T-helper 2 cell treated with Interferon-gamma antibody and Interleukin-4, amounts not matched to agents 5 μg/mL and 100 μg/mL, for 36 hours (primary cell): ENCODE data around the gene BMPR1B.

Experiments
- DNase-seq: peaks from one replicate; pipeline ENCODE4 v3.0.0; 2021; ENCODE audit warnings: low spot score
- H3K27ac Mint-ChIP-seq: one replicate; pipeline ENCODE4 v1.8.0; 2021; ENCODE audit warnings: mild to moderate bottlenecking, mixed read lengths
- H3K27me3 Mint-ChIP-seq: one replicate; pipeline ENCODE4 v1.8.0; 2021; ENCODE audit warnings: low read depth, mixed read lengths
- H3K36me3 Mint-ChIP-seq: one replicate; pipeline ENCODE4 v1.8.0; 2021; ENCODE audit warnings: low read depth, mixed read lengths
- H3K4me1 Mint-ChIP-seq: one replicate; pipeline ENCODE4 v1.8.0; 2021; ENCODE audit warnings: low read depth, mixed read lengths
- H3K4me3 Mint-ChIP-seq: one replicate; pipeline ENCODE4 v1.8.0; 2022; ENCODE audit warnings: mild to moderate bottlenecking, moderate library complexity, mixed read lengths
- H3K9me3 Mint-ChIP-seq: one replicate; pipeline ENCODE4 v1.8.0; 2021; ENCODE audit warnings: mixed read lengths

BMPR1B gene

DNA sequence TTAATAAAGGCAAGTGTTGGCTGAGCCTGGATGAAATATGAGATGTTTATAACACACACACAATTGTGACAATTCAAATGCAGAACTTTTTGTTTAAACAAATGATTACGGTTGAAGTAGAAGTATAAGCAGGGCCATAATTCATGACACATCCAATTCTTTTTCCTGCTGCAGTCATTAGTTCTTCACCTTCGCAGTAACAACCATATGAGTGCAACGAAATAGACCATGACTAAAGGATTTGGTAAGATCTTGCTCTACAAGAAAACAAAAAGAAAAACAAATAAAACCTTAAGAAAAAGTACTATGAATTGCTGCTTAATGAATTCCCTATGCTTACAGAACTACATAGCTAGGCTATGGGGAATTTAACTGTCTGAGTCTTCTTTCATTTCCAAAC, 13.9 kb upstream of the BMPR1B start:
- Mint-ChIP-seq H3K27ac (no peak overlapping the region), H3K36me3 (no peaks in the 10 kb centered on the region), H3K4me1 (no peaks in the 10 kb centered on the region), H3K27me3 (peaks cover 6% of the 10 kb centered on the region), H3K4me3 (no peak overlapping the region), H3K9me3 (no peaks in the 10 kb centered on the region)
- DNase-seq = no peak

DNA sequence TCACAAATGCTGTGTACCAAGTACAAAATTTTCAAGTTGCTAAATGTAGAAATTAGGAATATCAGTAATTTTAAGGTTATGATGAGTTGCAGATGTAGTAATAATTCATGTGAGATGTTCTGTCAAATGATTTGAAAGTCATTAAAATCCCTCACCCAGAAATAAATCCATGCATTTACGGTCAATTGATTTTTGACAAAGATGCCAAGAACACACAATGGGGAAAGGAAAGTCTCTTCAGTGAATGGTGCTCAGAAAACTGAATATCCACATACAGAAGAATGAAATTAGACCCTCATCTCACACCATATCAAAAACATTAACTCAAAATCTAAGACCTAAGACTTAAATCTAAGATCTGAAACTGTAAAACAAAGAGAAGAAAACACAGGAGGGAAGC, 12.9 kb upstream of the BMPR1B start:
- H3K4me3 Mint-ChIP-seq = no peak overlapping the region
- H3K4me1 Mint-ChIP-seq = no peaks in the 10 kb centered on the region
- no peaks in the 10 kb centered on the region for H3K36me3 Mint-ChIP-seq
- H3K27me3 Mint-ChIP-seq = peaks cover 6% of the 10 kb centered on the region
- DNase-seq = no peak
- H3K9me3 Mint-ChIP-seq = no peaks in the 10 kb centered on the region
- no peak overlapping the region for H3K27ac Mint-ChIP-seq

DNA sequence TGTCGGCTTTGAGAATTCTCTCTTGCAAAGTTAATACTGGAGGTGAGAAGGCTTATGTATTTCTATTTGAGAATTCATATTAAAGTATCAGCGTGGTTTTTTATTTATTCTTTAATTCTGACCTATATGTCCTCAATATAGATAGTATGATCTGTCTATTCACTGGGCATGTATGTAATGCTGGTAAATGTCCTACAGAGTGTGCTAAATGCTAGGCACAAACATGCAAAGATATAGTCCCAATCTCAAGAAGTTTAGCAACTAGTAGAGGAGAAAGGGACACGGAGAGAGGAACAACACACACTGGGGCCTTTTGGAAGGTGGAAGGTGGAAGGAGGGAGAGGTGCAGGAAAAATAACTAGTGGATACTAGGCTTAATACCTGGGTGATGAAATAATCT, 11.0 kb upstream of the BMPR1B start:
- no peak overlapping the region for H3K4me3 Mint-ChIP-seq
- H3K9me3 Mint-ChIP-seq = no peaks in the 10 kb centered on the region
- H3K4me1 Mint-ChIP-seq = no peaks in the 10 kb centered on the region
- peaks cover 6% of the 10 kb centered on the region for H3K27me3 Mint-ChIP-seq
- no peaks in the 10 kb centered on the region for H3K36me3 Mint-ChIP-seq
- DNase-seq = no peak
- H3K27ac Mint-ChIP-seq = no peak overlapping the region

DNA sequence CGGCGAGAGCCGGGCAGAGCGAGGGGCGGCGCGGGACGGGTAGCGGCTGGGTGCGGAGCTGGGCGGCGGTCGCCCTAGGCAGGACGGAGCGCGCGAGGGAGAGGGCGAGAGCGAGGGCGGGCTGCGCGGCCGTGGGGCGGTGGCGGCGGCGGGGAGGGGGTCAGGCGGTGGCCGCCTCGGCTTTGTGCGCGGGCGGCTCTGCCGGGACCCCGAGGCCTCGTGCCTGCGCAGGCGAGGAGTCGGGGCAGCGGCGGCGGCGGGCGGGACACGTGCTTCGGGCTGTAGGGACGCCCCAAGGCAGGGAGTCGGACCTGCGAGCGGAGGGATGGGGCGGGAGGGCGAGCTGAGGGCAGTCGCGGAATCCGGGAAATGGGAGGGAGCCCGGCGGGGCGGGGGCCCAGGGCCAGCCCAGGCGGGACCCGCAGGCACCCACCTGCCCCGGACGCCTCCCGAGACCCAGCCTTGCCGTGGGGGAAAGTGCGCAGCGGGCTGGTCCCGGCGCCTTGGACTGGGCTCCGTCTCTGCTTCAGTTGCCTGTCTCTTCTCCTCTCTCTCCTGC, 465 bp downstream of the BMPR1B start:
- H3K4me1 Mint-ChIP-seq = peaks cover 6% of the 10 kb centered on the region
- DNase-seq = no peak
- H3K36me3 Mint-ChIP-seq = no peaks in the 10 kb centered on the region
- no peaks in the 10 kb centered on the region for H3K9me3 Mint-ChIP-seq
- H3K27me3 Mint-ChIP-seq = peaks cover 72% of the 10 kb centered on the region
- no peak overlapping the region for H3K27ac Mint-ChIP-seq
- peak overlapping the region; percentile 72 for H3K4me3 Mint-ChIP-seq

DNA sequence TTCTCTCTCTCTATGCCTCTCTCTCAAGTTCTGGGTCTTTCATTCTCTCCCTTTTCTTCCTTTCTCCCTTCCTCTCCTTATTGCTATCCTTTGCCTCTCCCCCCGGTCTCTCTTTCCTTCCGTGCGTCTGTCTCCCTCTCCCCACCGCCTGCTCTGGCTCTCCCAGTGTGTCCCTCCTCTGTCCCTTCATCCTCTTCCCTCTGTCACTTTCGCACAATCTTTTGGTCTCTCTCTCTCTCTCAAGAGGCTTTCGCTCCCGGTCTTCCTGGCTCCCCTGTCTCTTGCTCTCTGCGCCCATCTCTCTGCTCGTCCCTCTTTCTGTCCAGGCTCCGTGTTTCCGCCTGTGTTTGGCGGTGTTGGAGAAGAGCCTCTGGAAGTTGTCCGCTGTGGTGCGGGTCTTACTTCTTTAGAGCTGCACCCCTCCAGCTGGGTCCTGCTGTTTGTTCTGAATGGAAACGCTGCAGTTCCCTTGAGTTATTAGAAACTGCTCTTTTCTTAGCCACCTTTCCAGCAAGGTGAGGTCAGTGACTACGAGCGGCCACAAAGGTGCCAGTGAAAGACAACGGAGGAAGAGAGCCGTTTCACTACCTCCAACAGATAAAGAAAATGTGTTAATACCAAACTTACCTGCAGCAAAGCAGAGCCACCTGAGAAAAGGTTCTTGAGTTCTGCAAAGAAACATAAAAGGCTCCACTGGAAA, 1.1 kb downstream of the BMPR1B start:
- Mint-ChIP-seq H3K4me3 (peak overlapping the region; percentile 72), H3K9me3 (no peaks in the 10 kb centered on the region), H3K36me3 (no peaks in the 10 kb centered on the region), H3K4me1 (peaks cover 6% of the 10 kb centered on the region), H3K27me3 (peaks cover 69% of the 10 kb centered on the region), H3K27ac (no peak overlapping the region)
- no peak for DNase-seq

DNA sequence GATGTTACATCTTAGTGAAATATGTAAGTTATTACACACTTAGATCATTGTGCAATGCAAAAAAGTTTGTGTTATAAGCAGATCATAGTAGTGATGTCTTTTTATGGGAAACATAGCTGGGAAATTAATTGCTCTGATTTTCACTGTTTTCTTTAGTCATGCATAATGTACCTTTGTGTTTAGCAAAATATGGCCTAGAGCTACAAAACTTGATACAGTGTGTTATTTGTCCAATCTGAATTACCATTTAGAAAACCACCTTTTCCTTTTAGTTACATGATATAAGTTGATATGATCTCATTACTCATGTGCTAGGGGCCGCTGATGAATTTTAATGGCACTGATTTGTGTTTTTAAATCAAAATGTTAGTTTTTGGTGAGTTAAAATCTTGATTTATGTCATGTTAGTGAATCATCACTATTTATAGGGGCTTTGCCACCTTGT, 2.0 kb downstream of the BMPR1B start:
- Mint-ChIP-seq H3K9me3 (no peaks in the 10 kb centered on the region), H3K4me1 (peaks cover 6% of the 10 kb centered on the region), H3K27ac (no peak overlapping the region), H3K36me3 (no peaks in the 10 kb centered on the region), H3K27me3 (peaks cover 71% of the 10 kb centered on the region), H3K4me3 (no peak overlapping the region)
- DNase-seq = no peak

- H3K9me3 Mint-ChIP-seq = no peaks in the 10 kb centered on the region
- H3K27me3 Mint-ChIP-seq = peaks cover 52% of the 10 kb centered on the region
- DNase-seq = no peak
- H3K4me3 Mint-ChIP-seq = no peak overlapping the region
- peaks cover 4% of the 10 kb centered on the region for H3K4me1 Mint-ChIP-seq
- no peaks in the 10 kb centered on the region for H3K36me3 Mint-ChIP-seq
- no peak overlapping the region for H3K27ac Mint-ChIP-seq
Observed at GRCh38 chr4:94762326-94762725, 4.6 kb downstream of the BMPR1B start.

- Mint-ChIP-seq H3K27me3 (peaks cover 51% of the 10 kb centered on the region), H3K4me1 (peaks cover 4% of the 10 kb centered on the region), H3K9me3 (no peaks in the 10 kb centered on the region), H3K4me3 (no peak overlapping the region), H3K36me3 (no peaks in the 10 kb centered on the region), H3K27ac (no peak overlapping the region)
- no peak for DNase-seq
Observed at GRCh38 chr4:94763005-94763404, 5.2 kb downstream of the BMPR1B start.

GRCh38 chr4:94763500-94763899, 5.7 kb downstream of the BMPR1B start:
- Mint-ChIP-seq H3K36me3 (no peaks in the 10 kb centered on the region), H3K27me3 (peaks cover 50% of the 10 kb centered on the region), H3K4me1 (peaks cover 4% of the 10 kb centered on the region), H3K27ac (no peak overlapping the region), H3K9me3 (no peaks in the 10 kb centered on the region), H3K4me3 (no peak overlapping the region)
- DNase-seq = no peak

DNA sequence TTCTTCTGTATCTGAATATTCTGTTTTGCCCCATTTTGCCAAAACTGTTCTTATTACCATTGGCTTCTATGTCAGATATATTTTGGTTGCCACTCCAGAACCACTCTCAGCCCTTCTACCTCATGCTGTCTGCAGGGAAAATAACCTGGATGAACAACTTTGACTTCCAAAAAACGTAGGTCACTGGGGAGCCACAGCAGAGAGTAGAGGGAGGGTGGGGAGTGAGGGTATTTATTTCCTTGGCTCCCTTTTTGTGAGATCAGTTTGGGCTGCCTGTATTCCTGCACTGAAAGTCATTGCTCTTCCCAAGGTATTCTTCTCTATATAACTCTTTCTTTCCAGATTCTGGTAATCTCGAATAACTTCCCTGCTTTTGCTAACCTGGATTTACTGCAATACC, 6.3 kb downstream of the BMPR1B start:
- H3K27ac Mint-ChIP-seq = no peak overlapping the region
- no peak for DNase-seq
- H3K9me3 Mint-ChIP-seq = no peaks in the 10 kb centered on the region
- no peak overlapping the region for H3K4me3 Mint-ChIP-seq
- H3K4me1 Mint-ChIP-seq = no peaks in the 10 kb centered on the region
- H3K27me3 Mint-ChIP-seq = peaks cover 44% of the 10 kb centered on the region
- H3K36me3 Mint-ChIP-seq = no peaks in the 10 kb centered on the region

GRCh38 chr4:94765174-94765573, 7.4 kb downstream of the BMPR1B start:
- DNase-seq = no peak
- no peak overlapping the region for H3K4me3 Mint-ChIP-seq
- H3K27ac Mint-ChIP-seq = no peak overlapping the region
- H3K36me3 Mint-ChIP-seq = no peaks in the 10 kb centered on the region
- H3K4me1 Mint-ChIP-seq = no peaks in the 10 kb centered on the region
- peaks cover 34% of the 10 kb centered on the region for H3K27me3 Mint-ChIP-seq
- H3K9me3 Mint-ChIP-seq = no peaks in the 10 kb centered on the region

- Mint-ChIP-seq H3K4me1 (no peaks in the 10 kb centered on the region), H3K27me3 (peaks cover 30% of the 10 kb centered on the region), H3K36me3 (no peaks in the 10 kb centered on the region), H3K4me3 (no peak overlapping the region), H3K27ac (no peak overlapping the region), H3K9me3 (no peaks in the 10 kb centered on the region)
- DNase-seq = no peak
Observed at GRCh38 chr4:94765648-94766047, 7.9 kb downstream of the BMPR1B start.

DNA sequence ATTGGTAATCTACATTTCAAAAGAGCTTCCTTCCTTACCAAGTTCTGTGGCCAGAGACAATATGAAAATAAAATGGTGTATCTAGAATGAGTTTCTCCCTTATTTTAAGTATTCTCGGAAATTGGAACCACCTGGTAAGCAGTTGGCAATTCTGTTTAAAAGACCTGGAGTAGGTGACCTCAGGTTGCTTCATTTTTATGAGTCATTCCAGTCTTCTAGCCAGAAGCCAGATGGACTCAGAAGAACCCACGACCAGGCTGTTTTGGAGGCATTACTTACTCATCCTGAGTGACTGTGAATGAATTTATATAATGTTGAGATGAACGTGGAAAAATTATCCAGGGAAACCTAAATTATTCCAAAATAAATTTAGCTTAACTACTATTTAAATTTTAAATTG, 9.1 kb downstream of the BMPR1B start:
- H3K9me3 Mint-ChIP-seq = no peaks in the 10 kb centered on the region
- no peak for DNase-seq
- H3K27me3 Mint-ChIP-seq = peaks cover 20% of the 10 kb centered on the region
- H3K27ac Mint-ChIP-seq = no peak overlapping the region
- no peaks in the 10 kb centered on the region for H3K4me1 Mint-ChIP-seq
- no peaks in the 10 kb centered on the region for H3K36me3 Mint-ChIP-seq
- no peak overlapping the region for H3K4me3 Mint-ChIP-seq

DNA sequence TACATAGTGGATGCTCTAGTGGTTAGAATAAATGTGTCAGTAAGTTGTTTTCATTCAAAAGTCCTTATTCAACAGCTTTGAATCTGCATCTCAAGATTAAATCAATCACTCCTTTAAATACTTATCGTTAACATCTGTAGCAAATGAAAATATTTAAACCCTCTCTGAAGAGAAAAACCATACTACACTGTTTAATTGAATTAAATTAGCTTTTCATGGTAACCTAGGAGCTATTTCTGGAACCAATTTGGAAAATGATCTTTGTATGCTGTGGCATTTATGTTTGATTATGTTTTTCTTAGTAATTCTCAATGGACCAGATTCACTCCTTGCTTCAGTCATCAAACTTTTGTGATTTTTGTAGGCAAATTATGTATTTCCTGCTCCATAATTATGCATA, 9.7 kb downstream of the BMPR1B start:
- H3K27me3 Mint-ChIP-seq = peaks cover 17% of the 10 kb centered on the region
- H3K4me3 Mint-ChIP-seq = no peak overlapping the region
- no peak for DNase-seq
- H3K9me3 Mint-ChIP-seq = no peaks in the 10 kb centered on the region
- no peaks in the 10 kb centered on the region for H3K36me3 Mint-ChIP-seq
- H3K4me1 Mint-ChIP-seq = no peaks in the 10 kb centered on the region
- H3K27ac Mint-ChIP-seq = no peak overlapping the region

- H3K4me1 Mint-ChIP-seq = no peaks in the 10 kb centered on the region
- H3K27ac Mint-ChIP-seq = no peak overlapping the region
- DNase-seq = no peak
- no peaks in the 10 kb centered on the region for H3K27me3 Mint-ChIP-seq
- no peak overlapping the region for H3K4me3 Mint-ChIP-seq
- peaks cover 9% of the 10 kb centered on the region for H3K9me3 Mint-ChIP-seq
- H3K36me3 Mint-ChIP-seq = no peaks in the 10 kb centered on the region
Observed at GRCh38 chr4:94782707-94783106, 25.0 kb downstream of the BMPR1B start.
